ENCODE results near the gene SETD7.

Gene SETD7

GRCh38 chr4:139547979-139548378 is 8.0 kb downstream of the SETD7 start:
- no peak for DNase-seq

GRCh38 chr4:139540632-139541031 is 15.4 kb downstream of the SETD7 start:
- DNase-seq: no peak

GRCh38 chr4:139540161-139540560 is 15.9 kb downstream of the SETD7 start:
- DNase-seq: no peak

- DNase-seq: no peak
These were observed 18.7 kb downstream of the SETD7 start for GRCh38 chr4:139537292-139537691.

DNA sequence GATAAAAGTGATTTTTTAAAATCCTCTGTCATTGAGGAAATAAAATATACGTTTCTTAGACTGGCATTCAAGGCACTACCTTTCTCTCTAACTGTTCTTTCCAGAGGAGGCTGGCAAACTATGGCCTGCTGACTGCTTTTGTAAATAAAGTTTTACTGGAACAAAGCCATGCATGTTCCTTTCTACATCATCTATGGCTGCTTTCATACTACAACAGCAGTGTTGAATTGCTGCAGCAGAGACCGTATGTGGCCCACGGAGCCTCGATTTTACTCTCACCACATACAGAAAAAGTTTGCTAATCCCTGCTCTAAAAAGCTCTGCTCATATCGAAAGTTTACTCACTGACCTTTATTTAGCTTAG is 20.2 kb downstream of the SETD7 start:
- no peak for DNase-seq

DNA sequence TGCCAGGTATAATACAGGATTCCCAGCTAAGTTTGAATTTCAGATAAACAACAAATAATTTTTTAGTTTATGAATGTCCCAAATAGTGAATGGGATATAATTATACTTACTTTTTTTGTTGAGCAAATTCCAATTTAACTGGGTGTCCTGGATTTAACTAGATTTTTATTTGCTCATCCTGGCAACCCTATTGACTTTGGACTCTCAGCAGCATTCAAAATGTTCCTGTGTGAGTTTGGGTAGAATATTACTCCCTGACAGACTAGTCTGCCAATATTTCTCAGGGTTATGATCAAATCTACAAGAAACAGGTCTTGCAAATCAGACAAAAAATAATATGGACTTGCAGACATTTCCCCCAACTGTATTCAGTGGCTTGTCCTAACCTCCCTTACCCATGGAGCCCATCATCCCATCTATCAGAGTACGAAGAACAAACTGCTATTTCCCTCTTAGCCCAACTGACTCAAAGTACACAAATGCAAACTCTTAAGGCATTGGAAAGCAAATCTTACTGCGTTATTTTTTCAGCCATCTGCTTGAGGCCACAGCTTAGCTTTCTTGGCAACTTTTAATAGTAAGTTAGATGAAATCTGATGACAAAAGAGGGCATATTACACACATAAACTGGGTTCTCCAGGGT is 20.7 kb downstream of the SETD7 start:
- no peak for DNase-seq

- DNase-seq: no peak
These were observed 21.6 kb downstream of the SETD7 start for GRCh38 chr4:139534287-139534950.

GRCh38 chr4:139533511-139533910 is 22.5 kb downstream of the SETD7 start:
- DNase-seq: no peak

DNA sequence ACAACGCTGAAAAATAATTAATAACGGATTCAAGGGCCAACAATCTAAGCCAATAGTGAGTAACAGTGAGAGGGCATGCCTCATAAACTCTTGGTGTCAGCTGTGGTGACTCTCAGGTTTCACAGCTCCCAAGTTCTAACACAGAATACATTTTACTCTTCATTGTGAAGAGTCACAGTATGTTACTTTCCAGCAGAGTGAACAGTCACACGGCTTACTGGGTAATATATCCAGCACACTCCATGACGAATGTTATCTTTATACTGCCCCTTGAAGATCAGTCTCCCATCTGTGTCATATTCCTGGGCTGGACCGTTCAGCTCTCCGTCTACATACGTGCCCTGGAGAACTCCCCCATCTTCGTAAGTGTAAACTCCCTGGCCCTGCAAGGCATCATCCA is 23.1 kb downstream of the SETD7 start:
- DNase-seq: no peak

GRCh38 chr4:139530833-139531427 is 25.1 kb downstream of the SETD7 start:
- DNase-seq: peak; percentile 57 to 64

GRCh38 chr4:139528377-139529005 is 27.5 kb downstream of the SETD7 start:
- DNase-seq: no peak

- DNase-seq: no peak
These were observed 29.1 kb downstream of the SETD7 start for GRCh38 chr4:139526928-139527327.

GRCh38 chr4:139525414-139525813 is 30.6 kb downstream of the SETD7 start:
- DNase-seq: no peak

- DNase-seq: no peak
These were observed 31.9 kb downstream of the SETD7 start for GRCh38 chr4:139524062-139524631.

- DNase-seq: no peak
These were observed 32.9 kb downstream of the SETD7 start for GRCh38 chr4:139523076-139523475.

GRCh38 chr4:139522457-139522856 is 33.6 kb downstream of the SETD7 start:
- DNase-seq: no peak

DNA sequence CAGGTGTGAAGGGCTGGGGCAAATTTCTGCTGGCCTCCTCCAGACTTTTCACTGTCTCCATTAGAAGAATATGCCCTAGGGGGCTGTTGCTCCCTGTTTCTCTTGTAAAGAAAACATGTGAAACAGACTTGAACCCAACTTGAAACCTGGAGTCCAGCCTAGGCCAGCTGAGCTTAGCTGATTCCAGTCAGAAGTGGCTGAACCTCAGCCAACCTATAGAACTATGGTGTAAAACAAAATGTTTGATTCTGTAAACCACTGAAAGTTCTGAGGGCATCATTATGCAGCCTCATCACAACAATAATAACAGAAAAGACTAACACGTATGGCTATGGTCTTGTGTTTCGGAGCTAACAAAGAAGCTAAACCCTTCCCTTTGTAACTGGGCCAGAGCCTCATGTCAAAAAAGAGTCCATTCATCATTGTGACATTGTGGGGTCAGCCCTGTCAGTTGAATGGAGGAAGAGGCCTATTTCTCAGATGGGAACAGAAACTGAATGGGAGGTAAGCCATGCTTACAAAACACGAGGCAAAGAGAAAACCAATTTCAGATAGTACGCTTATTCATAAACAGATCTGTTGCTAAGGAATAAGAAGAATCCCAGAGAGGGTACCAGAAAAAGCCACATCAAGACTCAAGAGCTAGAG is 34.1 kb downstream of the SETD7 start:
- no peak for DNase-seq

- DNase-seq: no peak
These were observed 40.5 kb downstream of the SETD7 start for GRCh38 chr4:139515531-139515958.

DNA sequence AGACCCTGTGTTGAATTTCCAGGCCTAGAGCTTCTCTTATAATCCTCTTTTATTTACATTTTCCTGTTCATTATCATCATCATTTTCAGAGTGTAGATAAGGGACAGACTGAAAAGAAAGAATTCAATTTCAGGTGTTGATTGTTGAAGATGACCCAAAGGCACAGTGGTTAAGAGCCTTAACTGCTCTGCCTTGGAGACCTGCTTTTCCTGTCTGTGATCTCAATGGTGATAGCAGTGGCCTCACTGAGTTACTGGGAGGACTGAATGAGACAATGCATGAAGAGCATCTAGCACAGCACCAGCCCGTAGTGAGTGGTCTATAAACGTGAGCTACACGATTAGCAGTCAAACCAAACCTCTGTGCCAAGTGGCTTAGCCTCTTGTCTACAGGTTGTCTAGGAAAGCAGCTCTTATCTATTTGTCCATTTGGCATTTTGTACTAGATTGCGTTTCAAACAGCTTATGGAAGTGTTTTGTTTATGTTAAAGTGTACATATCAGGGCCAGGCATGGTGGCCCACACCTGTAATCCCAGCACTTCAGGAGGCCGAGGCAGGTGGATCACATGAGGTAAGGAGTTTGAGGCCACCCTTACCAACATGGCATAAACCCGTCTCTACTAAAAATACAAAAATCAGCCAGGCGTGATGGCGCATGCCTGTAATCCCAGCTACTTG is 41.5 kb downstream of the SETD7 start:
- DNase-seq: no peak

- no peak for DNase-seq
These were observed 44.7 kb downstream of the SETD7 start for GRCh38 chr4:139511320-139511719.

- DNase-seq: no peak
These were observed 46.1 kb downstream of the SETD7 start for GRCh38 chr4:139509727-139510410.
